HG02981 (cell line): ENCODE results near the gene GFRA4.
"Not testable (repeated sequence)": the region's sequence is repeated elsewhere in the genome, so short reads cannot be mapped to it uniquely, and the experiment has no call there.

Experiments used
- ATAC-seq: cut with Tn5 transposase; IDR thresholded peaks from one replicate; pipeline ENCODE4 v1.9.1; 2021; ENCODE audit warnings: mild to moderate bottlenecking, moderate library complexity; ENCODE audit not compliant: unreplicated experiment

GFRA4 gene

DNA sequence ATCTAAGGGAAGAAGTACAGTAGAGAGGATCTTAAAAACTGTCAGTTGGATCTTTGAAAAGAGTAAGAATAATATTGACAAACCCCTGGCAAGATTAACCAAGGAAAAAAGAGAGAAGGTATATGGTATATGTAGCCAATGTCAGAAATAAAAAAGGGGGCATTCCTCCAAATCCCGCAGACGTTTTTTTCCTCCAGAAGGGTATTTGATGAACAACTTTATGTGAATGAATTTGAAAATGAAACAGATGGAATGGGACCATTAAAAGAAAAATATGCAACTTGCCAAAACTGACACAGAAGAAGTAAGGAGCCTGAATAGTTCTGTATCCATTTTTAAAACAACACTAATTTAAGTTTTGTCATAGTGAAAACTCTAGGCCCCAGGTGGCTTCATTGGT is 35.7 kb downstream of the GFRA4 start:
- no peak for ATAC-seq

DNA sequence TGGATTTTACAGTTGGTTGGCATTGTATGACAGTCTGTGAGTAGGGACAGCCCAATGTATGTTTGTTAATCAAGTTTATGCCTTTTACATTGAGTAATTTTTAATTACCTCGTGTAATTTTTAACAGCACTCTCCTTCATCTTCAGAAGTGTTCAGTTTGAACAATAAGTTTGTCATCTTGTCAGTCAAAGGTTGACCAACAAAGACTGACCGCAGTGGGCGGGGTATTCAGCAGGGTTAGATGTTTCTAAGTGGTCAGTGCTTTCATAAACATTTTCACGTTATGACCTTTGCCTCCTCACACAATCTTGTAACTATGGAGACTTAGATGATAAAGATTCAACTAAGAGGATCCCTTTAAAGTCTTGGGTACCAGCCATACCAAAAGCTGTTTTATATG is 40.8 kb downstream of the GFRA4 start:
- ATAC-seq: no peak

DNA sequence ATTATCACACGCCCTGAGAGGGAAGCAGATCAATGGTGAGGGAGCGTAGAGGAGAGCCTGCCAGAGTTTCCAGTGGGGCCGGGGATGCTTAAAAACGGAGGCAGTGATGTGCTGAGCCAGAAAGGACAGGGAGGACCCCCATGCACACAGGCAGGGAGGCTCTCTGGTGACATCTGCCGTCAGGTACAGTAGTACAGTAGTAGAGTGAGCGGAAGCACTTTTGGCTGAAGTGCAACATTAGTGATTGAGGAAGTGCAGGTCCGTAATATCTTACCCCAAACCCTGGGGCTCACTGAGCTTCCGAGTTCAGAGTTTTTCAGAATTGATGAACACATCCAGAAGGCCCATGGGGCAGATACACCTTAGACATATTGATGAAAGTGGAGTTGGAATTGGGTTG is 42.1 kb downstream of the GFRA4 start:
- ATAC-seq: no peak

DNA sequence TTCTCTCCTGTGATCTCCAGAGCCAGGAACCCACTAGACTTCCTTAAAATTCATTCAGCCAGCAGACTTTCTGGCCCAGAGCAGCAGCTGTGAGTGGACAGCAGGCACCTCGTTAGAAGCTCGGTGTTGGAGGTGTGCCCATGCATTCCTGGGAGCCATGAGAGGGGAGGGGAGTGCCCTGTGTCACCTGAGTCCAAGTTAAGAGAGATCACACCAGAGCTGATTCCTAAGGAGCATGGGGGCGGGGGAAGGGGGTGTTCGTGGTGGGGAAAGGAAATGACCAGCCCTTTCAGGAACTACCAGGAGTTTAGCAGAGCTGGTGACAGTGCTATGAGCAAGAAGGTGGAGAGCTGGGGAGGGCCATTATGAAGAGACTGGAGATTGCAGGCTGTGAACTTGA is 46.9 kb downstream of the GFRA4 start:
- no peak for ATAC-seq

DNA sequence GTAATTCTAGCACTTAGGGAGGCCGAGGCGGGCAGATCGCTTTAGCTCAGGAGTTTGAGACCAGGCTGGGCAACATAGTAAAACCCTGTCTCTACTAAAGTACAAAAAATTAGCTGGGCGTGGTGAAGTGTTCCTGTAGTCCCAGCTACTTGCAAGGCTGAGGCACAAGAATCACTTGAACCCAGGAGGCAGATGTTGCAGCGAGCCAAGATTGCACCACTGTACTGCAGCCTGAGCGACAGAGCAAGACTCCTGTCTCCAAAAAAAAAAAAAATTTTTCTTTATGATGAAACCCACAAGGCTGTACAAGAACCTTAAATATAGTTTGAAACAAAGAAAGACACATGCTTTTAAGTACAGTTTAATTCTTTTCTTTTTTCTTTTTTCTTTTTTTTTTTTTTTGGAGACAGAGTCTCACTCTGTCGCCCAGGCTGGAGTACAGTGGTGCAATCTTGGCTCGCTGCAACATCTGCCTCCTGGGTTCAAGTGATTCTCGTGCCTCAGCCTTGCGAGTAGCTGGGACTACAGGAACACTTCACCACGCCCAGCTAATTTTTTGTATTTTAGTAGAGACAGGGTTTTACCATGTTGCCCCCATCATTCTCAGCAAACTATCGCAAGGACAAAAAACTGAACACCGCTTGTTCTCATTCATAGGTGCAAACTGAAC is 47.9 kb downstream of the GFRA4 start:
- not testable (repeated sequence) for ATAC-seq

DNA sequence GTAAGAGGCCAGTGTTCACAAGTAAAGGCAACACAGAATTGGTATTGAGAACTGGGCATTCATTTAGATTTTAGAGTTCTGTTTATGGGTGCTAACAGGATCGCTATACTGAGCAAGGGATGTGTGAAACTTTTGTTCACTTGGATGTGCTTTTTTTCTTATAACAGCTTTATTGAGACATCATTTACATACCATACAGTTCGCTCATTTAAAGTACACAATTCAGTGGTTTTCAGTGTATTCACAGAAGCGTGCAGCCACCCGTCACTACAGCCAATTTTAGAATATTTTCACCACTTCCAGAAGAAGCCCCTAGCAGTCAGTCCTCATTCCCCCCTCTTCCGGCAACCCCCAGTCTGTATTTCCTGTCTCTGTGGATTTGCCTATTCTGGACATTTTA is 48.7 kb downstream of the GFRA4 start:
- ATAC-seq: no peak

DNA sequence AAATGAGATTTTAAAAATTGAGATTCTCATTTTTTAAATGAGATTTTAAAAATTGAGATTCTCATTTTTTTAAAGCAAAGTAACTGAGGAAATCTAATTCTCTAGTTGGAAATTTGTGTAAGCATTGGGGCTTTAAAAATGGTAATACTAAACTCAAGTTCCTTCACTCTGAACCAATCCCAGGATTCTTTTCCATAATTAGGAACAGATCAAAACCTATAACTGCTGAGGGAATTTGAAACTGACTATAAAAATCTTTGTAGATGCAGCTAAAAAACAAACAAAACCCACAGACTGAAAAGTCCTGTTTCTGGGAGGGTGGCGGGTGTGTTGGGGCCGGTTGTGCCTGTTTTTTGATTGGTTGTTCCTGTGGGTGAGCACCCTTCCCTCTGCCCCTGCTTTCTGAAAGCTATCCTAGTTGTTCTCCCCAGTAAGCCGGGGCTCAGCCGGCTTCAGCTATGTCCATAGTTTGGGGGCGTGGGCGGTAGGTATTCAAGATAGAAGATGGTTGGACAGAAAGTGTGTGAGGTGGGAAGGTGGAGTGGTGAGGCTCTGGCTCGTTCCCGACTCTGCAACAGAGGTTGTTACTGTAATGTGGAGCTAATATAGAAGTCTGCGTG is 49.3 kb downstream of the GFRA4 start:
- ATAC-seq: no peak

DNA sequence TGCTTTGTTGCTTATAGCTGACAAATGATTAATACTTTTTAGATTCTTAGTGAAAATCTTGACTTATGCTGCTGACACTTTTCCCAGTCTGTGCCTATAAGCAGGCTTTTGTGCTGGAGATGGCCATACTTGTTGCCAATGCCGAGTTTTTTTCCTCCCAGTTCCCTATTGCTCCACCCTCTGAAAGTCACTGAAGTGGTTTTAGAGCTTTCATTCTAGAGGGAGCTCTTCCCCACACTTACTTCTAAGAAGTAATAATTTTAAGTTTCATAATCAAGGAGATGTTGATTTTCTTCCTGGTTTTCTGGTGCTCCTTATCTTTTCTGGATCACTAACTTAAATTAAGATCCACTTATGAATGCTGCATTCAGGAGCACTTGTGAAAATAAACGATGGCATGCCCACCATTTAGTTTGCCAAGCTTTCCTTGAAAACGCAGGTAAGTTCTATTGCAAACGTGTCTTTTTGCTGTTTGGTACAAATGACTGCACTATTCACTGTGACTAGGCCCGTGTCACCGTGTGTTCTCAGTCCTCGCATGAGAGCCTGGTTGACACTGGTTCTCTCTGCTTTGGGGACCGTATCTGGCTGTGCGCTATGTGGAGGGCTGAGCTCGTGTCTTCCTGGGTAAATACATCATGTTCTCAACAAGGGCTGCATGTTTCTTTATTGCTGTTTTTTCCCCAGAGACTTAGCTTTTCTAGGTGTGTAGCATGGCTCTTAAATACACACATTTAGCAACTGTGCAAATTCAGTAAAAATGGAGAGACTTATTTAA is 50.2 kb downstream of the GFRA4 start:
- no peak for ATAC-seq

DNA sequence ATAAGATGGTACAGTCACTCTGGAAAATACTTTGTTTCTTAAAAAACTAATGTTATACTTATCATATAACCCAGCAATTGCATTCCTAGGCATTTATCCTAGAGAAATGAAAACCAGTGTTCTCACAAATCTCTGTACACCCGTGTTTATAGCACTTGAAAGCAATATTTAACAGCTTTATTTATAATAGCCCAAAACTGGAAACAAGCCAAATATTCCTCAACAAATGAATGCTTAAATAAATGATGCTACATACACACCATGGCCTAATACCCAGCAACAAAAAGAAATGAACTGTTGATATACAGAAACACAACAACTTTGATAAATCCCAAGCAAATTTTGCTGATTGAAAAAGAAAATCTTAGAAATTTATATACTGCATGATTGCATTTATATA is 51.3 kb downstream of the GFRA4 start:
- no peak for ATAC-seq
